IMR-90 (cell line): ENCODE data around the gene BCL11A. TPM values are rescaled to one million over a fixed set of nuclear protein-coding genes. Genes with fewer than 3 reads are reported as not detected.

ENCODE experiments used
- ATAC-seq: fragments of 200-7000 bp; cut with Tn5 transposase; 2 replicates; pipeline ENCODE4 v1.9.1; 2020; ENCODE audit warnings: low read depth, mild to moderate bottlenecking, moderate library complexity
- BruUV-seq: library from RNA; stranded (reverse); fragments of 400-500 nt; replicated peaks from 2 replicates; lab custom pipeline; 2021; lab: Mats Ljungman, UMichigan
- CTCF ChIA-PET: fragments of 300-600 bp; formaldehyde crosslinking; extraction: SDS; loops from one replicate; lab custom pipeline; 2021; ENCODE audit warnings: antibody characterized with exemption; lab: Yijun Ruan, JAX
- POLR2A ChIA-PET: fragments of 300-600 bp; sonication (Branson Sonifier 250); formaldehyde crosslinking; loops from one replicate; lab custom pipeline; 2022; ENCODE audit warnings: antibody characterized with exemption; ENCODE audit not compliant: unreplicated experiment; lab: Charles Lee
- DNase-seq: peaks from one replicate; pipeline ENCODE4 v3.0.0; 2013
- H2AFZ ChIP-seq: replicated peaks from 2 replicates; pipeline ENCODE3; 2013; ENCODE audit warnings: low read length, mild to moderate bottlenecking; ENCODE audit not compliant: poor library complexity
- H2AK5ac ChIP-seq: 2 replicates; pipeline ENCODE4 v1.6.1; 2013; ENCODE audit warnings: low read depth, low read length, inconsistent platforms
- H2AK9ac ChIP-seq: replicated peaks from 2 replicates; pipeline ENCODE3; 2013; ENCODE audit warnings: mild to moderate bottlenecking, low read depth, low read length, moderate library complexity; ENCODE audit not compliant: poor library complexity
- H2BK120ac ChIP-seq: 2 replicates; pipeline ENCODE4 v1.6.1; 2013; ENCODE audit warnings: low read depth, low read length, inconsistent platforms
- H2BK15ac ChIP-seq: 3 replicates; pipeline ENCODE4 v1.6.1; 2013; ENCODE audit warnings: low read depth, low read length, inconsistent platforms
- H2BK20ac ChIP-seq: 2 replicates; pipeline ENCODE4 v1.6.1; 2013; ENCODE audit warnings: low read depth, mild to moderate bottlenecking, inconsistent platforms, low read length, moderate library complexity
- H2BK5ac ChIP-seq: 2 replicates; pipeline ENCODE4 v1.6.1; 2013; ENCODE audit warnings: mild to moderate bottlenecking, low read depth, low read length, inconsistent platforms; ENCODE audit not compliant: poor library complexity, severe bottlenecking
- H3K14ac ChIP-seq: replicated peaks from 2 replicates; pipeline ENCODE4 v1.6.1; 2013; ENCODE audit warnings: low read depth, low read length, inconsistent platforms
- H3K18ac ChIP-seq: 2 replicates; pipeline ENCODE4 v1.6.1; 2013; ENCODE audit warnings: low read depth, low read length, control low read depth
- H3K23ac ChIP-seq: 2 replicates; pipeline ENCODE4 v1.6.1; 2013; ENCODE audit warnings: low read depth, low read length, inconsistent platforms
- H3K27ac ChIP-seq: 2 replicates; pipeline ENCODE4 v1.5.1; 2013; ENCODE audit warnings: mild to moderate bottlenecking, control low read depth, low read length; ENCODE audit not compliant: insufficient read depth
- H3K27me3 ChIP-seq: 2 replicates; pipeline ENCODE4 v1.6.1; 2013; ENCODE audit warnings: low read length; ENCODE audit not compliant: control insufficient read depth, insufficient read depth
- H3K36me3 ChIP-seq: 2 replicates; pipeline ENCODE4 v1.6.1; 2013; ENCODE audit warnings: low read length, mixed read lengths; ENCODE audit not compliant: control insufficient read depth, insufficient read depth
- H3K4ac ChIP-seq: 2 replicates; pipeline ENCODE4 v1.6.1; 2013; ENCODE audit warnings: low read depth, low read length, inconsistent platforms
- H3K4me1 ChIP-seq: 2 replicates; pipeline ENCODE4 v1.6.1; 2013; ENCODE audit warnings: low read length, mixed read lengths; ENCODE audit not compliant: control insufficient read depth, insufficient read depth
- H3K4me2 ChIP-seq: 2 replicates; pipeline ENCODE4 v1.6.1; 2013; ENCODE audit warnings: low read depth, mild to moderate bottlenecking, control low read depth, low read length, moderate library complexity
- H3K4me3 ChIP-seq: 2 replicates; pipeline ENCODE4 v1.5.1; 2013; ENCODE audit warnings: low read depth, mild to moderate bottlenecking, control low read depth, low read length, moderate library complexity; ENCODE audit not compliant: insufficient read depth
- H3K56ac ChIP-seq: 2 replicates; pipeline ENCODE4 v1.6.1; 2013; ENCODE audit warnings: low read length, inconsistent platforms; ENCODE audit not compliant: insufficient read depth; ENCODE audit errors: extremely low read depth
- H3K79me1 ChIP-seq, 2 experiments: 2 replicates each; pipeline ENCODE4 v1.6.1; 2013; ENCODE audit warnings: low read length in 2 of 2, inconsistent platforms in 1 of 2, low read depth in 1 of 2
- H3K9ac ChIP-seq: 2 replicates; pipeline ENCODE4 v1.6.1; 2013; ENCODE audit warnings: low read depth, low read length, control low read depth
- H3K9me1 ChIP-seq: 2 replicates; pipeline ENCODE4 v1.6.1; 2013; ENCODE audit warnings: low read length, inconsistent platforms; ENCODE audit not compliant: insufficient read depth
- H3K9me3 ChIP-seq: 2 replicates; pipeline ENCODE4 v1.6.1; 2013; ENCODE audit warnings: low read length; ENCODE audit not compliant: control insufficient read depth, insufficient read depth
- H4K20me1 ChIP-seq: 2 replicates; pipeline ENCODE4 v1.6.1; 2013; ENCODE audit warnings: low read length, inconsistent platforms; ENCODE audit not compliant: insufficient read depth
- H4K5ac ChIP-seq: 2 replicates; pipeline ENCODE4 v1.6.1; 2013; ENCODE audit warnings: mild to moderate bottlenecking, low read depth, low read length, control low read depth
- H4K8ac ChIP-seq, 2 experiments: 2 replicates each; pipeline ENCODE4 v1.6.1; 2013; ENCODE audit warnings: low read depth in 2 of 2, low read length in 2 of 2, control low read depth in 1 of 2, inconsistent platforms in 1 of 2
- H4K91ac ChIP-seq: 2 replicates; pipeline ENCODE4 v1.6.1; 2013; ENCODE audit warnings: low read depth, low read length, inconsistent platforms; ENCODE audit not compliant: insufficient read depth
- CEBPB ChIP-seq: IDR thresholded peaks from 2 replicates; pipeline ENCODE4 v1.6.1; 2012; ENCODE audit warnings: low read depth, low read length, improper control_type of control experiment
- CHD1 ChIP-seq: IDR thresholded peaks from 2 replicates; pipeline ENCODE4 v1.6.1; 2012; ENCODE audit warnings: low read depth, low read length, improper control_type of control experiment
- FOS ChIP-seq: fragments of 150-350 bp; IDR thresholded peaks from 2 replicates; pipeline ENCODE4 v1.6.1; 2016; ENCODE audit warnings: low read depth, low read length
- MAFK ChIP-seq: IDR thresholded peaks from 2 replicates; pipeline ENCODE4 v1.6.1; 2012; ENCODE audit warnings: low read depth, low read length, improper control_type of control experiment
- MAZ ChIP-seq: IDR thresholded peaks from 2 replicates; pipeline ENCODE4 v1.6.1; 2012; ENCODE audit warnings: low read depth, mild to moderate bottlenecking, low read length, improper control_type of control experiment, moderate library complexity, borderline replicate concordance
- MXI1 ChIP-seq: IDR thresholded peaks from 2 replicates; pipeline ENCODE4 v1.6.1; 2012; ENCODE audit warnings: low read depth, mild to moderate bottlenecking, low read length, moderate library complexity, borderline replicate concordance
- NFE2L2 ChIP-seq: fragments of 150-350 bp; IDR thresholded peaks from 2 replicates; pipeline ENCODE4 v1.6.1; 2016; ENCODE audit warnings: low read depth, mild to moderate bottlenecking, low read length
- POLR2A ChIP-seq: IDR thresholded peaks from 2 replicates; pipeline ENCODE4 v1.6.1; 2012; ENCODE audit warnings: mild to moderate bottlenecking, low read depth, low read length
- RAD21 ChIP-seq: IDR thresholded peaks from 2 replicates; pipeline ENCODE4 v1.6.1; 2012; ENCODE audit warnings: low read length, improper control_type of control experiment
- RCOR1 ChIP-seq: IDR thresholded peaks from 2 replicates; pipeline ENCODE4 v1.6.1; 2012; ENCODE audit warnings: mild to moderate bottlenecking, low read length, improper control_type of control experiment; ENCODE audit not compliant: insufficient replicate concordance
- RFX5 ChIP-seq: IDR thresholded peaks from 2 replicates; pipeline ENCODE4 v1.8.0; 2012; ENCODE audit warnings: low read depth, mild to moderate bottlenecking, low read length, moderate library complexity
- SMC3 ChIP-seq: fragments of 150-350 bp; IDR thresholded peaks from 2 replicates; pipeline ENCODE4 v1.6.1; 2016; ENCODE audit warnings: low read depth, mild to moderate bottlenecking, antibody characterized with exemption, low read length, moderate library complexity
- WGBS, 2 experiments: methylation state at CpG; one replicate each; pipeline versions ENCODE4 v1.1.5 to v1.1.7; 2013; ENCODE audit warnings: missing lambda C conversion rate in 2 of 2; ENCODE audit not compliant: insufficient read length in 1 of 2; ENCODE audit errors: extremely low coverage in 2 of 2; 5-methylcytosine and 5-hydroxymethylcytosine counted together
- dilution Hi-C: fragments of 300-500 bp; cut with HindIII; formaldehyde crosslinking; loops from one replicate; pipeline ENCODE4 v1.14.3; 2018; ENCODE audit warnings: low sequenced_read_pairs; ENCODE audit not compliant: unreplicated experiment
- in situ Hi-C: fragments of 300-500 bp; cut with MboI; formaldehyde crosslinking; loops from 3 replicates; pipeline ENCODE4 v1.14.3; 2019; ENCODE audit warnings: low sequenced_read_pairs, inconsistent platforms, mixed read lengths
- intact Hi-C: fragments of 100-400 bp; cut with micrococcal nuclease; formaldehyde crosslinking; loops from 2 replicates; pipeline ENCODE4 v1.10.0; 2022
- polyA plus RNA-seq, 3 experiments: library from polyadenylated mRNA; depleted of rRNA; stranded (reverse); fragments of >200 nt; gene quantifications; 2 replicates each; pipeline ENCODE4 v1.2.3, GENCODE V29; 2012; ENCODE audit warnings: low replicate concordance in 1 of 3
- total RNA-seq: library from RNA; depleted of rRNA; stranded (reverse); fragments of >200 nt; gene quantifications from 2 replicates; pipeline ENCODE4 v1.2.3, GENCODE V29; 2012
- TF ChIP-seq, protein P1 (sequence below): fragments of 150-350 bp; IDR thresholded peaks from 2 replicates; pipeline ENCODE4 v1.6.1; 2017; ENCODE audit warnings: mild to moderate bottlenecking, antibody characterized with exemption, low read length, low read depth
- TF ChIP-seq, protein P2 (sequence below): fragments of 150-350 bp; IDR thresholded peaks from 2 replicates; pipeline ENCODE4 v1.6.1; 2016; ENCODE audit warnings: low read depth, mild to moderate bottlenecking, low read length, moderate library complexity, borderline replicate concordance
- TF ChIP-seq, protein P3 (sequence below): conservative IDR thresholded peaks from 2 replicates; pipeline ENCODE4 v1.5.1; 2012; ENCODE audit warnings: mild to moderate bottlenecking, low read depth, low read length, improper control_type of control experiment

The BCL11A gene
- total and polyA plus RNA-seq, 2 of the 4 experiments (the other 2 are of a cell fraction): 1.0 to 1.1 TPM

DNA sequence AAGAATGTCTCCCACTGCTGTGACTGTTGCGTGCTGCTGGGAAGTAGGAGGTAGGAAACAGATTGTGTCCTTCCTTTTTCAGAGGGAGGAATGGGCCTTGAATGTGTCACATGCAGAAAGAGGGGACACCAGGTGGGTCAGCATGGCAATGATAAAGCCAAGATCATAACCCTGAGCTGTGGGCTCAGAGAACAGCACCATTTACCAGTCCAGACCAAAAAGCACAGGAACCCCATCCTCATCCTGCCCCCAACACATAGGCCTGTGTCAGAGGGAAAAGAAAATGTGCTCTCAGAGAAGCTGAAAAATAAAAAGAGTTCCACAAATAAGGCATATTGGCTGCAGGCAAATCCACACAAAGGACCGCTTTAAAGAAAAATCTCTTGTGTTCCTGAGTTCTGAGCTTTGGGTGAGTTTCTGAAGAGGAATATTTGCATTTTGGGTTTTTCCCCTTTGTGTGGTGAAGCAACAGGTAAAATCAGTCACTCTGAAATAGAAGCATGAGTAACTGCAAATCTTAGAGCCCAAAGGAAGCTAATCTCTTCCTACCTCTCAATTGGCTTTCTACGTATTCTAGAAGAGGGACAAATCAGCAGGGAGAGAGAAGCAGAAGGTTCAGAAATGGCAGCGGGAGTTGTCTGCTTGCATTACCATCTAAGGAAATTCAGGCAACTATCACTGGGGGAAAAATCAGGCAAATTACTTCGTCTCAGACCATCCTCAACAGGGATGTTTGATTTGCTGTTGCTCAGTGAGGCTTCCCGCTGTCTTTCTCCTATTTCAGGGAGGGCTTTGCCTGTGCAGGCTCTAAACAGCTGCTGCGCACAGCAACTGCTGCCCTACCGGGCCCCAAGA, 106.8 kb downstream of the BCL11A start:
- H3K27ac ChIP-seq: no peak overlapping the region

More for the DNA sequence above, 106.8 kb downstream of the BCL11A start:
- H2AK5ac ChIP-seq: no peak overlapping the region
- H3K4me2 ChIP-seq: no peak overlapping the region
- WGBS, 2 experiments: no CpG with 5 or more reads among the region's 8 CpGs
- no peak overlapping the region for H2BK5ac ChIP-seq
- no peak overlapping the region for H4K8ac ChIP-seq
- H3K4me1 ChIP-seq: no peaks in the 10 kb centered on the region
- H4K20me1 ChIP-seq: no peaks in the 10 kb centered on the region
- H2AFZ ChIP-seq: no peak overlapping the region
- no peak overlapping the region for H3K4me3 ChIP-seq
- H3K79me1 ChIP-seq: no peaks in the 10 kb centered on the region
- ChIA-PET CTCF (no interaction called here), POLR2A (no interaction called here)
- no peak overlapping the region for H2AK9ac ChIP-seq
- no peak overlapping the region for H2BK20ac ChIP-seq
- dilution Hi-C loops: no loop called here
- no peak overlapping the region for H3K56ac ChIP-seq
- no peak overlapping the region for H3K18ac ChIP-seq
- H3K9me3 ChIP-seq: no peaks in the 10 kb centered on the region
- DNase-seq: no peak
- BruUV-seq: no TSS peak
- H3K4ac ChIP-seq: no peak overlapping the region
- H3K14ac ChIP-seq: no peak overlapping the region
- H4K91ac ChIP-seq: no peak overlapping the region
- no peak overlapping the region for H2BK15ac ChIP-seq
- no peak overlapping the region for H4K5ac ChIP-seq
- intact Hi-C loops: no loop called here
- no peaks in the 10 kb centered on the region for H3K36me3 ChIP-seq
- H3K9me1 ChIP-seq: no peaks in the 10 kb centered on the region
- no peak for ATAC-seq
- H3K9ac ChIP-seq: no peak overlapping the region
- no peak overlapping the region for H3K23ac ChIP-seq
- H2BK120ac ChIP-seq: no peak overlapping the region
- in situ Hi-C loops: no loop called here
- TF ChIP-seq MAFK: no peak
- TF ChIP-seq, protein P1, sequence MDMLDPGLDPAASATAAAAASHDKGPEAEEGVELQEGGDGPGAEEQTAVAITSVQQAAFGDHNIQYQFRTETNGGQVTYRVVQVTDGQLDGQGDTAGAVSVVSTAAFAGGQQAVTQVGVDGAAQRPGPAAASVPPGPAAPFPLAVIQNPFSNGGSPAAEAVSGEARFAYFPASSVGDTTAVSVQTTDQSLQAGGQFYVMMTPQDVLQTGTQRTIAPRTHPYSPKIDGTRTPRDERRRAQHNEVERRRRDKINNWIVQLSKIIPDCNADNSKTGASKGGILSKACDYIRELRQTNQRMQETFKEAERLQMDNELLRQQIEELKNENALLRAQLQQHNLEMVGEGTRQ: no peak
- TF ChIP-seq POLR2A: no peak
- TF ChIP-seq, protein P2, sequence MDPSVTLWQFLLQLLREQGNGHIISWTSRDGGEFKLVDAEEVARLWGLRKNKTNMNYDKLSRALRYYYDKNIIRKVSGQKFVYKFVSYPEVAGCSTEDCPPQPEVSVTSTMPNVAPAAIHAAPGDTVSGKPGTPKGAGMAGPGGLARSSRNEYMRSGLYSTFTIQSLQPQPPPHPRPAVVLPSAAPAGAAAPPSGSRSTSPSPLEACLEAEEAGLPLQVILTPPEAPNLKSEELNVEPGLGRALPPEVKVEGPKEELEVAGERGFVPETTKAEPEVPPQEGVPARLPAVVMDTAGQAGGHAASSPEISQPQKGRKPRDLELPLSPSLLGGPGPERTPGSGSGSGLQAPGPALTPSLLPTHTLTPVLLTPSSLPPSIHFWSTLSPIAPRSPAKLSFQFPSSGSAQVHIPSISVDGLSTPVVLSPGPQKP: no peak
- no peak for TF ChIP-seq MAZ
- TF ChIP-seq CEBPB: no peak
- no peak for TF ChIP-seq RCOR1
- no peak for TF ChIP-seq NFE2L2
- TF ChIP-seq RAD21: no peak
- TF ChIP-seq, protein P3, sequence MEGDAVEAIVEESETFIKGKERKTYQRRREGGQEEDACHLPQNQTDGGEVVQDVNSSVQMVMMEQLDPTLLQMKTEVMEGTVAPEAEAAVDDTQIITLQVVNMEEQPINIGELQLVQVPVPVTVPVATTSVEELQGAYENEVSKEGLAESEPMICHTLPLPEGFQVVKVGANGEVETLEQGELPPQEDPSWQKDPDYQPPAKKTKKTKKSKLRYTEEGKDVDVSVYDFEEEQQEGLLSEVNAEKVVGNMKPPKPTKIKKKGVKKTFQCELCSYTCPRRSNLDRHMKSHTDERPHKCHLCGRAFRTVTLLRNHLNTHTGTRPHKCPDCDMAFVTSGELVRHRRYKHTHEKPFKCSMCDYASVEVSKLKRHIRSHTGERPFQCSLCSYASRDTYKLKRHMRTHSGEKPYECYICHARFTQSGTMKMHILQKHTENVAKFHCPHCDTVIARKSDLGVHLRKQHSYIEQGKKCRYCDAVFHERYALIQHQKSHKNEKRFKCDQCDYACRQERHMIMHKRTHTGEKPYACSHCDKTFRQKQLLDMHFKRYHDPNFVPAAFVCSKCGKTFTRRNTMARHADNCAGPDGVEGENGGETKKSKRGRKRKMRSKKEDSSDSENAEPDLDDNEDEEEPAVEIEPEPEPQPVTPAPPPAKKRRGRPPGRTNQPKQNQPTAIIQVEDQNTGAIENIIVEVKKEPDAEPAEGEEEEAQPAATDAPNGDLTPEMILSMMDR: no peak
- no peak for TF ChIP-seq RFX5
- no peak for TF ChIP-seq FOS
- TF ChIP-seq SMC3: no peak
- TF ChIP-seq MXI1: no peak
- TF ChIP-seq CHD1: no peak
- H3K27me3 ChIP-seq: no peaks in the 10 kb centered on the region; the same call in 1 of the 2 replicates
